K562 (cell line): ENCODE results near the gene SEZ6. TPM values are rescaled to one million over a fixed set of nuclear protein-coding genes. Genes with fewer than 3 reads are reported as not detected.

Experiments
- ATAC-seq: fragments of 200-7000 bp; cut with Tn5 transposase; 3 replicates; pipeline ENCODE4 v1.9.1; 2020; ENCODE audit warnings: moderate library complexity
- BruUV-seq: library from RNA; stranded (reverse); fragments of 400-500 nt; replicated peaks from 2 replicates; lab custom pipeline; 2021; lab: Mats Ljungman, UMichigan
- CTCF ChIA-PET: fragments of 300-600 bp; formaldehyde crosslinking; extraction: SDS; loops from one replicate; lab custom pipeline; 2021; ENCODE audit warnings: low intra/inter-chr PET ratio; lab: Yijun Ruan, JAX
- POLR2A ChIA-PET: fragments of 300-600, 350-650 bp; sonication (Branson Sonifier 250); formaldehyde crosslinking; extraction: SDS; loops from one replicate; lab custom pipeline; 2021; ENCODE audit warnings: antibody characterized with exemption, inconsistent platforms; lab: Yijun Ruan, JAX
- DNase-seq, 4 experiments: peaks; one replicate each; pipeline versions ENCODE4 v3.0.0 to v3.0.0-alpha.2; 2011 to 2018; ENCODE audit warnings: low spot score in 3 of 4, mixed read lengths in 3 of 4; ENCODE audit errors: extremely low read depth in 1 of 4
- FAIRE-seq: peaks from 2 replicates; lab custom pipeline; 2011; peaks lifted over from hg19 to GRCh38; lab: Jason Lieb, UNC
- H2AFZ ChIP-seq: 2 replicates; pipeline ENCODE4 v1.6.0; 2011; ENCODE audit warnings: low read depth, low read length, control low read depth, inconsistent platforms
- H3K27ac ChIP-seq: fragments of 200-600 bp; 3 replicates; pipeline ENCODE4 v1.8.0; 2011; ENCODE audit warnings: low read depth, mild to moderate bottlenecking, control low read depth, inconsistent platforms, low read length, moderate library complexity, mixed read lengths; ENCODE audit errors: extremely low read depth
- H3K27me3 ChIP-seq, 2 experiments: fragments of 300-600 bp in 1 of 2; 2 replicates in 1 of 2; 3 replicates in 1 of 2; pipeline versions ENCODE4 v1.6.0 to v1.8.0; 2011; ENCODE audit warnings: inconsistent platforms in 2 of 2, low read length in 2 of 2, mild to moderate bottlenecking in 1 of 2, mixed read lengths in 1 of 2, moderate library complexity in 1 of 2; ENCODE audit not compliant: control insufficient read depth in 2 of 2, insufficient read depth in 2 of 2
- H3K36me3 ChIP-seq: fragments of 300-600 bp; 3 replicates; pipeline ENCODE4 v1.8.0; 2011; ENCODE audit warnings: mild to moderate bottlenecking, low read length, inconsistent platforms; ENCODE audit not compliant: control insufficient read depth, insufficient read depth
- H3K4me1 ChIP-seq, 2 experiments: fragments of 200-600 bp in 1 of 2; replicated peaks in 1 of 2; 2 replicates in 1 of 2; 3 replicates in 1 of 2; pipeline versions ENCODE4 v1.5.1 to v1.8.0; 2011; ENCODE audit warnings: inconsistent platforms in 2 of 2, low read length in 2 of 2, mild to moderate bottlenecking in 1 of 2, mixed read lengths in 1 of 2, moderate library complexity in 1 of 2; ENCODE audit not compliant: control insufficient read depth in 2 of 2, insufficient read depth in 2 of 2
- H3K4me2 ChIP-seq: 2 replicates; pipeline ENCODE4 v1.6.1; 2011; ENCODE audit warnings: low read length, control low read depth, inconsistent platforms, mixed read lengths; ENCODE audit not compliant: insufficient read depth
- H3K4me3 ChIP-seq: fragments of 200-600 bp; sonication (generic), shearing (Covaris generic); 2 replicates; pipeline ENCODE4 v1.5.1; 2016; ENCODE audit warnings: control low read depth, inconsistent platforms
- H3K79me2 ChIP-seq: fragments of 200-600 bp; 3 replicates; pipeline ENCODE4 v1.8.0; 2011; ENCODE audit warnings: low read length, inconsistent platforms; ENCODE audit not compliant: control insufficient read depth, insufficient read depth
- H3K9ac ChIP-seq, 2 experiments: 2 replicates each; pipeline versions ENCODE4 v1.6.0 to v1.6.1; 2011; ENCODE audit warnings: low read depth in 2 of 2, low read length in 2 of 2, control low read depth in 1 of 2, inconsistent platforms in 1 of 2, mild to moderate bottlenecking in 1 of 2, mixed read lengths in 1 of 2; ENCODE audit not compliant: insufficient read depth in 1 of 2
- H3K9me1 ChIP-seq: one replicate; pipeline ENCODE4 v1.6.0; 2011; ENCODE audit warnings: inconsistent platforms, mild to moderate bottlenecking, low read length, moderate library complexity; ENCODE audit not compliant: control insufficient read depth, insufficient read depth
- H3K9me3 ChIP-seq: replicated peaks from 2 replicates; pipeline ENCODE4 v1.5.1; 2011; ENCODE audit warnings: low read depth, low read length, inconsistent platforms; ENCODE audit not compliant: control insufficient read depth, insufficient read depth
- H4K20me1 ChIP-seq: replicated peaks from 2 replicates; pipeline ENCODE4 v1.6.1; 2011; ENCODE audit warnings: low read length, inconsistent platforms, mixed read lengths; ENCODE audit not compliant: control insufficient read depth, insufficient read depth
- CBFB ChIP-seq: sonication (generic); formaldehyde crosslinking; IDR thresholded peaks from 2 replicates; pipeline ENCODE4 v1.4.0; 2020; ENCODE audit warnings: mild to moderate bottlenecking, missing genetic modification reagents
- CTCF ChIP-seq, 3 experiments: IDR thresholded peaks in 2 of 3; conservative IDR thresholded peaks in 1 of 3; 2 replicates each; pipeline ENCODE4 v1.5.1; 2011 to 2012; ENCODE audit warnings: low read length in 3 of 3, mild to moderate bottlenecking in 3 of 3, control low read depth in 2 of 3, improper control_type of control experiment in 1 of 3, inconsistent platforms in 1 of 3, low read depth in 1 of 3, mixed read lengths in 1 of 3, moderate library complexity in 1 of 3; ENCODE audit not compliant: insufficient read depth in 2 of 3
- FOXP1 ChIP-seq: sonication (generic); formaldehyde crosslinking; IDR thresholded peaks from 2 replicates; pipeline ENCODE4 v1.8.0; 2022; ENCODE audit warnings: mild to moderate bottlenecking, missing genetic modification reagents
- MBD1 ChIP-seq: fragments of 250-450 bp; sonication (Bioruptor Pico); IDR thresholded peaks from 2 replicates; pipeline ENCODE4 v1.8.0; 2022; ENCODE audit warnings: inconsistent platforms
- TAF9B ChIP-seq: fragments of 450-650 bp; IDR thresholded peaks from 2 replicates; pipeline ENCODE4 v1.6.1; 2018; ENCODE audit warnings: mild to moderate bottlenecking; ENCODE audit not compliant: partially characterized antibody
- TARDBP ChIP-seq: fragments of 450-650 bp; IDR thresholded peaks from 2 replicates; pipeline ENCODE4 v1.6.1; 2016
- TRIM28 ChIP-seq: fragments of 450-650 bp; IDR thresholded peaks from 2 replicates; pipeline ENCODE4 v1.6.1; 2017
- WGBS: fragments of 100-300 bp; shearing (Covaris generic); methylation state at CpG from one replicate; pipeline ENCODE4 v1.1.6; 2016; ENCODE audit warnings: low coverage, mixed read lengths; ENCODE audit not compliant: insufficient coverage; ENCODE audit errors: missing lambda C conversion rate; 5-methylcytosine and 5-hydroxymethylcytosine counted together
- in situ Hi-C: fragments of 300-500 bp; cut with MboI; formaldehyde crosslinking; loops from 4 replicates; pipeline ENCODE4 v1.15.0; 2018; ENCODE audit warnings: inconsistent platforms, mixed read lengths
- intact Hi-C: fragments of 100-400 bp; cut with micrococcal nuclease; formaldehyde crosslinking; loops from 2 replicates; pipeline ENCODE4 v1.14.2; 2022
- polyA plus RNA-seq, 8 experiments: library from polyadenylated mRNA; depleted of rRNA in 4 of 8; stranded (reverse) in 5 of 8; unstranded in 3 of 8; fragments of >200 nt; fragmentation: Nextera tagmentation in 2 of 8; fragmentation: Illumina TruSeq in 1 of 8; extraction: Ambion mirVana in 2 of 8; extraction: Trizol in 1 of 8; gene quantifications; 2 replicates each; pipeline versions ENCODE4 v1.2.1 to v1.2.3, GENCODE V29; 2011 to 2014; ENCODE audit warnings: inconsistent platforms in 1 of 8, missing spikeins in 1 of 8
- total RNA-seq, 7 experiments: library from RNA; depleted of rRNA in 6 of 7; stranded (reverse); fragments of >200 nt in 6 of 7; fragmentation: Illumina TruSeq in 2 of 7; extraction: Trizol in 2 of 7; gene quantifications; 2 replicates each; pipeline versions ENCODE4 v1.2.1 to v1.2.3, GENCODE V29; 2011 to 2021; ENCODE audit warnings: low replicate concordance in 1 of 7

Gene SEZ6
- total and polyA plus RNA-seq, 9 of the 15 experiments (the other 6 are each of a cell fraction or from before 2014, with no cell fraction given), result not detected

GRCh38 chr17:29050176-29050575 is 44.3 kb upstream of the SEZ6 start:
- intact Hi-C loops (no loop called here), in situ Hi-C loops (no loop called here)
- Histone ChIP-seq H4K20me1 (peaks cover 15% of the 10 kb centered on the region), H3K4me2 (no peak overlapping the region), H3K4me3 (no peak overlapping the region), H2AFZ (no peak overlapping the region), H3K9ac (no peak overlapping the region), H3K9me3 (no peaks in the 10 kb centered on the region), H3K27me3 (peaks cover 69 to 78% of the 10 kb centered on the region in 2 experiments), H3K79me2 (no peaks in the 10 kb centered on the region), H3K4me1 (no peaks in the 10 kb centered on the region; a peak in 1 of 5 replicates), H3K36me3 (no peaks in the 10 kb centered on the region), H3K27ac (no peak overlapping the region), H3K9me1 (no peaks in the 10 kb centered on the region)
- FAIRE-seq, result no peak
- TF ChIP-seq TRIM28, result no peak
- no peak for TF ChIP-seq MBD1 (CRISPR knock-in tag)
- TF ChIP-seq FOXP1 (CRISPR knock-in tag), result no peak
- TF ChIP-seq TARDBP, result no peak
- no peak for TF ChIP-seq CTCF (IDR thresholded peaks at IDR 0.05 in 2 of 3, conservative IDR thresholded peaks at IDR 0.05 in 1 of 3; ENCODE audit: insufficient read depth in 2 of 3, low read depth in 1 of 3, low read length in 3 of 3)
- TF ChIP-seq CBFB (CRISPR knock-in tag), result no peak
- no peak for TF ChIP-seq TAF9B
- POLR2A ChIA-PET, result interaction anchor here (1.2 to 2.2 kb wide), 2 partner anchors 44 to 142 kb away, joined by 4 read pairs; partner anchors contain the start of gene SEZ6
- WGBS, result 3% methylated on average over 5 of the region's 5 CpGs
- CTCF ChIA-PET, result no interaction called here
- no peak for DNase-seq
- ATAC-seq, result no peak
- no TSS peak for BruUV-seq
